Breast epithelium (tissue), 4 donors: ENCODE results near the gene TIA1. TPM values are rescaled to one million over a fixed set of nuclear protein-coding genes. Genes with fewer than 3 reads are reported as not detected.
"Not testable (repeated sequence)": the region's sequence is repeated elsewhere in the genome, so short reads cannot be mapped to it uniquely, and the experiment has no call there.

Experiments
- DNase-seq, 2 donors: peaks; one replicate each; pipeline ENCODE4 v3.0.0-alpha.2; 2019; ENCODE audit warnings: low spot score in 2 of 2
- H3K27ac ChIP-seq, 2 donors: fragments of 200-600 bp; sonication (generic) in 1 of 2; one replicate each; pipeline ENCODE4 v1.5.1; 2016 to 2019; ENCODE audit warnings: mild to moderate bottlenecking in 1 of 2
- H3K27me3 ChIP-seq, 2 donors: fragments of 200-600 bp; sonication (generic) in 1 of 2; one replicate each; pipeline versions ENCODE4 v1.5.1 to v1.6.0; 2017 to 2019; ENCODE audit warnings: control low read depth in 1 of 2, mild to moderate bottlenecking in 1 of 2
- H3K36me3 ChIP-seq: fragments of 200-600 bp; one replicate; pipeline ENCODE4 v1.5.1; 2019
- H3K4me1 ChIP-seq, 2 donors: fragments of 200-600 bp; sonication (generic); one replicate each; pipeline ENCODE4 v1.5.1; 2016 to 2019; ENCODE audit warnings: control low read depth in 1 of 2
- H3K4me3 ChIP-seq, 3 donors: fragments of 200-600 bp; sonication (generic); 1 replicate in 2 of 3; 2 replicates in 1 of 3; pipeline ENCODE4 v1.5.1; 2016 to 2019; ENCODE audit warnings: mild to moderate bottlenecking in 3 of 3, moderate library complexity in 2 of 3
- H3K9me3 ChIP-seq, 2 donors: fragments of 200-600 bp; sonication (generic) in 1 of 2; one replicate each; pipeline ENCODE4 v1.5.1; 2016 to 2019; ENCODE audit warnings: control low read depth in 1 of 2
- POLR2A ChIP-seq: fragments of 450-650 bp; IDR thresholded peaks from one replicate; pipeline ENCODE4 v1.6.1; 2016; ENCODE audit warnings: antibody characterized with exemption, mild to moderate bottlenecking, moderate library complexity
- POLR2AphosphoS5 ChIP-seq, 3 donors: sonication (generic); formaldehyde crosslinking; IDR thresholded peaks; one replicate each; pipeline ENCODE4 v1.6.1; 2017; ENCODE audit warnings: antibody characterized with exemption in 3 of 3
- intact Hi-C: fragments of 100-400 bp; cut with DNase I; formaldehyde crosslinking; loops from one replicate; pipeline ENCODE4 v1.15.1; 2023; ENCODE audit warnings: low total_unique reads
- total RNA-seq, 3 donors: library from RNA; depleted of rRNA; stranded (reverse); fragments of >200 nt; gene quantifications; one replicate each; pipeline ENCODE4 v1.1.0, GENCODE V29; 2016
- TF ChIP-seq, protein P1 (sequence below), 3 donors: fragments of 450-650 bp; IDR thresholded peaks; one replicate each; pipeline ENCODE4 v1.5.1; 2016 to 2017; ENCODE audit warnings: antibody characterized with exemption in 3 of 3, mild to moderate bottlenecking in 3 of 3, moderate library complexity in 3 of 3

Gene TIA1
- total RNA-seq, 3 donors from 2014 or later = 43.7 to 236 (median 172) TPM

DNA sequence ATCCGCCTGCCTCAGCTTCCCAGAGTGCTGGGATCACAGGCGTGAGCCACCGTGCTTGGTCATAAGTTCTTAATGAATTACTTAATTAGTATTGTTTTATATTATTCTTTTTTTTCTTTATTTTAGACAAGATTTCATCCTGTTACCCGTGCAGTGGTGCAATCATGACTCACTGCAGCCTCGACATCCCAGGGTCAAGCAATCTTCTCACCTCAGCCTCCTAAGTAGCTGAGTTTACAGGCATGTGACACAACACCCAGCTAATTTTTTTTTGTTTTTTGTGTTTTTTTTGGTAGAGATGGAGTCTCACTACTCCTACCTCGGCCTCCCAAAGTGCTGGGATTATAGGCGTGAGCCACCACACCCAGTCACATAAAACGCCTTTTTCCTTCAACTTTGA lies 74.9 kb downstream of the TIA1 start:
- intact Hi-C loops = no loop called here
- no peak for DNase-seq
- Histone ChIP-seq H3K4me1 (no peaks in the 10 kb centered on the region), H3K9me3 (no peaks in the 10 kb centered on the region), H3K4me3 (no peak overlapping the region), H3K36me3 (no peaks in the 10 kb centered on the region), H3K27ac (no peak overlapping the region), H3K27me3 (no peaks in the 10 kb centered on the region)
- TF ChIP-seq POLR2A (no peak), POLR2AphosphoS5 (IDR thresholded peaks at IDR 0.05) (no peak)
- TF ChIP-seq, protein P1, sequence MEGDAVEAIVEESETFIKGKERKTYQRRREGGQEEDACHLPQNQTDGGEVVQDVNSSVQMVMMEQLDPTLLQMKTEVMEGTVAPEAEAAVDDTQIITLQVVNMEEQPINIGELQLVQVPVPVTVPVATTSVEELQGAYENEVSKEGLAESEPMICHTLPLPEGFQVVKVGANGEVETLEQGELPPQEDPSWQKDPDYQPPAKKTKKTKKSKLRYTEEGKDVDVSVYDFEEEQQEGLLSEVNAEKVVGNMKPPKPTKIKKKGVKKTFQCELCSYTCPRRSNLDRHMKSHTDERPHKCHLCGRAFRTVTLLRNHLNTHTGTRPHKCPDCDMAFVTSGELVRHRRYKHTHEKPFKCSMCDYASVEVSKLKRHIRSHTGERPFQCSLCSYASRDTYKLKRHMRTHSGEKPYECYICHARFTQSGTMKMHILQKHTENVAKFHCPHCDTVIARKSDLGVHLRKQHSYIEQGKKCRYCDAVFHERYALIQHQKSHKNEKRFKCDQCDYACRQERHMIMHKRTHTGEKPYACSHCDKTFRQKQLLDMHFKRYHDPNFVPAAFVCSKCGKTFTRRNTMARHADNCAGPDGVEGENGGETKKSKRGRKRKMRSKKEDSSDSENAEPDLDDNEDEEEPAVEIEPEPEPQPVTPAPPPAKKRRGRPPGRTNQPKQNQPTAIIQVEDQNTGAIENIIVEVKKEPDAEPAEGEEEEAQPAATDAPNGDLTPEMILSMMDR (IDR thresholded peaks at IDR 0.05) = no peak

DNA sequence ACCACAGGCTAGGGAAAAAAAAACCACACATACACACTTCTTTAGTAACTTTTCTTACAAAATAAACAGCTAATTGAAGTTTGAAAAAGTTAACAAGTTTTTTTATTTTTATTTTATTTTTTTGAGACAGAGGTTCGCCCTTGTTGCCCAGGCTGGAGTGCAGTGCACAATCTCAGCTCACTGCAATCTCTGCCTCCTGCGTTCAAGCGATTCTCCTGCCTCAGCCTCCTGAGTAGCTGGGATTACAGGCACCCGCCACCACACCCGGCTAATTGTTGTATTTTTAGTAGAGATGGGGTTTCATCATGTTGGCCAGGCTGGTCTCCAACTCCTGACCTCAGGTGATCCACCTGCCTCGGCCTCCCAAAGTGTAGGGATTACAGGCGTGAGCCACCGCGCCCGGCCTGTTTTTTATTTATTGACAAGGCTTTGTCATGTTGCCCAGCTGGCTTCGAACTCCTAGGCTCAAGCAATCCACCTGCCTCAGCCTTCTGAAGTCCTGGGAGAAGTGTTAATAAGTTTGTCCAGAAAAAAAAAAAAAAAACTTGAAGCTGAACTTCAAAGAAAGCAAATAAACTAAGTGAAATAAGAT lies 78.7 kb downstream of the TIA1 start:
- intact Hi-C loops, H3K4me1 ChIP-seq, H3K9me3 ChIP-seq, H3K27ac ChIP-seq, H3K4me3 ChIP-seq, H3K27me3 ChIP-seq, DNase-seq, H3K36me3 ChIP-seq: not testable (repeated sequence)

DNA sequence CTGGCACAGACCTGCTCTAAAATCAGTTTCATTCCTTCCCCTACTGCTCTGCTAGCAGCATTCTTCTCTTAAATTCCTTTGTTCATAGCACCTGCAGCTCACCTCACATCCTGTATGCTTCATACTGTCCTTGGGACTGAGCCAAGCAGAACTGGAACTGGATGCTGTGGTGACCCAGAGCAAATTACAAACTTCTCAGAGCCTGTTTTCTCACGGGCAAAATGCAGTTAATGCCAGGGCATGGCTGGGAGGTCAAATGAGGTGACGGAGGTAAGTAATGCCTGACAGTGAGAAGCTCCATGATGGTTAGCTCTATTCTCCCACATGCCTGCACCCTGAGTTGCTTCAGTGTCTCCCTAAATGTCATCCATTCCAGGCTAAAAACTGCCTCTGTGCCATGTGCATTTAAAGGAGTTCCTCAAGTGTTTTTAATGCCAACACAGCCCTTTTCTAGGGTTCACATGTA lies 87.3 kb downstream of the TIA1 start:
- Histone ChIP-seq H3K9me3 (no peaks in the 10 kb centered on the region), H3K4me3 (no peak overlapping the region), H3K4me1 (no peaks in the 10 kb centered on the region), H3K36me3 (no peaks in the 10 kb centered on the region), H3K27ac (no peak overlapping the region), H3K27me3 (no peaks in the 10 kb centered on the region)
- no peak for DNase-seq
- TF ChIP-seq, protein P1 (IDR thresholded peaks at IDR 0.05) = no peak
- TF ChIP-seq POLR2AphosphoS5 (IDR thresholded peaks at IDR 0.05) = no peak
- TF ChIP-seq POLR2A = no peak
- intact Hi-C loops = no loop called here

DNA sequence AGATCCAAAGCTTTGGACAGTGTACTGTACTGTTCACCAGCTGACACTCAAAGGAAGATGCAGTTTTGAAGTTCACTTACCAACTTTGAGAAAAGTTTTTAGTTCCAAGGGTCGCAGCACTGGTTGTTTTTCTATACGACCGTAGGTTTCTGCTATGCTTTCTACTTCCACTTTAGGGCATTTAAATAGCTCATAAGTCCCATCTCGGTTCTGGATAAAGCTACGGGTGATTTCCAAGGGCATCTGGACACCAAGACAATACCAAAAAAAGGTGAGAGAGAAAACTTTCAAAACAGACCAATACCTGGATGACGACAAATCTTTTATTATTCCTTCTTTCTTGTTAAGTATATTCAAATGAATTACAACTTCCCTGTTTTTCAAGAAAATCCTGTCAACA lies 87.9 kb downstream of the TIA1 start:
- Histone ChIP-seq H3K4me1 (no peaks in the 10 kb centered on the region), H3K36me3 (no peaks in the 10 kb centered on the region), H3K27me3 (no peaks in the 10 kb centered on the region), H3K9me3 (no peaks in the 10 kb centered on the region), H3K4me3 (no peak overlapping the region), H3K27ac (no peak overlapping the region)
- DNase-seq = no peak
- intact Hi-C loops = no loop called here
- TF ChIP-seq POLR2AphosphoS5 (IDR thresholded peaks at IDR 0.05) = no peak
- TF ChIP-seq, protein P1 (IDR thresholded peaks at IDR 0.05) = no peak

Other genes with a start within 250 kb of the TIA1 start
- 100 to 1,000 TPM; 121 to 210 (median 145) TPM for gene PCBP1, start 161.2 kb downstream of the TIA1 start, total RNA-seq
- gene C2orf42, start 57.6 kb downstream of the TIA1 start, total RNA-seq = 10 to 100 TPM; 18.7 to 30.0 (median 20.3) TPM
- 100 to 1,000 TPM in 1 of 3 donors, 10 to 100 TPM in 2; 44.2 to 151 (median 72.7) TPM for gene PCYOX1, start 9.5 kb upstream of the TIA1 start, total RNA-seq
- gene SNRPG, start 45.1 kb upstream of the TIA1 start, total RNA-seq = 100 to 1,000 TPM in 2 of 3 donors, 10 to 100 TPM in 1; 79.0 to 201 (median 104) TPM
- 10 to 100 TPM; 24.2 to 28.2 (median 26.9) TPM for gene FAM136A, start 53.4 kb upstream of the TIA1 start, total RNA-seq